Measurements from ENCODE around the gene TFDP2.

DNA sequence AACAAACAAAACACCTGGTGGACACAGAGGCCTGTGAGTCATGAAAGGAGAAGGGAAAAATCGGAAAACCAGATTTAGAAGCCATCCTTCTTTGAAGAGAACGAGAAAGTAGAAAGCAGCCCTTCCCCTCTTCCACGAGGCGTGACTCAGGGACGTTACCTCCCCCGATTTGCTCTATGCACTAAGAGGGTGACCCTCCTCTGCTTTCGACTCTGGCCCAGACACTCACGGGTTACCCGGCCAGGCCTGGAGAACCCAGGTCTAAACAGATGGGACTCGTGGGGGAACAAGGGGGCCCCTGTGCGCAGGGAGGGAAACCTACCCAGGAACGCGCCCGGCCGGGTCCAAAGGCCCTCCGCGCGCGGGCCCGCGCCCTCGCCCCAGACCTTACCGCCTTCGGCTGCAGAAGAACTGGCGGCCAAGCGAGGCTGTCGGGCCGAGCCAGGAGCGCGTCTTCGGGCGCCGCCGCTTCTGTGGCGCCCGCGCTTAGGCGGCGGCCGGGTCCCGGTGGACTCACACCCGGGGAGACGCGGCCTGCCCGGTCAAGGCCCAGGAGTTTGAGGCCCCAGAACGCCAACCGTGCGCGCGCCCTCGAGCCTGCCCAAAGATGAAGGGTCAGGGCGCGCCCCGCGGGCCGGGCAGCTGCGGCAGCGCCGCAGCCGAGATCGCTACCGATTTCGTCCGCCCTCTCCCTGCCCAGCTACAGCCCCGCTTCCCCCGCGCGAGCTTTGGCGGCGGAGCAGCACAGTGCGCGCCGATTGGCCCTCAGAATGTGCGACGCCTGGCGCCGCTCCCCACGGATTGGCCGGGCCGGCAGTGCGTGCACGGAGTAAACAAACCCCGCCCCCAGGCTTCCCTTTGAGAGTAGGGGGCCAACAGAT lies at the start of gene TFDP2:
- TF ChIP-seq HDAC2 (IDR thresholded peaks at IDR 0.05; ENCODE audit: borderline replicate concordance in 1 of 2, low read depth in 2 of 2, low read length in 2 of 2) (peak in 1 of 2 experiments; percentile 16; a peak in 1 of 4 replicates), RFX5 (IDR thresholded peaks at IDR 0.05; ENCODE audit: borderline replicate concordance, low read depth, low read length) (peak; percentile 48; the same call in 1 of the 2 replicates), POLR2A (IDR thresholded peaks at IDR 0.05; ENCODE audit: control extremely low read depth in 1 of 2, low read depth in 2 of 2, low read length in 2 of 2) (peak in 1 of 2 experiments; percentile 87; a peak in 2 of 3 replicates), TAF1 (IDR thresholded peaks at IDR 0.05; ENCODE audit: low read depth, low read length) (peak; percentile 88), GABPA (IDR thresholded peaks at IDR 0.05; ENCODE audit: borderline replicate concordance, insufficient read depth, low read length) (no peak), CREB1 (IDR thresholded peaks at IDR 0.05) (peak; percentile 71), CEBPB (IDR thresholded peaks at IDR 0.05; ENCODE audit: low read depth, low read length) (no peak), SP1 (IDR thresholded peaks at IDR 0.05; ENCODE audit: low read depth, low read length) (no peak), ZNF274 (IDR thresholded peaks at IDR 0.05; ENCODE audit: borderline replicate concordance, extremely low read depth, low read length) (no peak), RAD21 (IDR thresholded peaks at IDR 0.05 in 1 of 2, conservative IDR thresholded peaks at IDR 0.05 in 1 of 2; ENCODE audit: low read depth in 2 of 2, low read length in 2 of 2) (no peak)
- TF ChIP-seq, protein P1, sequence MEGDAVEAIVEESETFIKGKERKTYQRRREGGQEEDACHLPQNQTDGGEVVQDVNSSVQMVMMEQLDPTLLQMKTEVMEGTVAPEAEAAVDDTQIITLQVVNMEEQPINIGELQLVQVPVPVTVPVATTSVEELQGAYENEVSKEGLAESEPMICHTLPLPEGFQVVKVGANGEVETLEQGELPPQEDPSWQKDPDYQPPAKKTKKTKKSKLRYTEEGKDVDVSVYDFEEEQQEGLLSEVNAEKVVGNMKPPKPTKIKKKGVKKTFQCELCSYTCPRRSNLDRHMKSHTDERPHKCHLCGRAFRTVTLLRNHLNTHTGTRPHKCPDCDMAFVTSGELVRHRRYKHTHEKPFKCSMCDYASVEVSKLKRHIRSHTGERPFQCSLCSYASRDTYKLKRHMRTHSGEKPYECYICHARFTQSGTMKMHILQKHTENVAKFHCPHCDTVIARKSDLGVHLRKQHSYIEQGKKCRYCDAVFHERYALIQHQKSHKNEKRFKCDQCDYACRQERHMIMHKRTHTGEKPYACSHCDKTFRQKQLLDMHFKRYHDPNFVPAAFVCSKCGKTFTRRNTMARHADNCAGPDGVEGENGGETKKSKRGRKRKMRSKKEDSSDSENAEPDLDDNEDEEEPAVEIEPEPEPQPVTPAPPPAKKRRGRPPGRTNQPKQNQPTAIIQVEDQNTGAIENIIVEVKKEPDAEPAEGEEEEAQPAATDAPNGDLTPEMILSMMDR (IDR thresholded peaks at IDR 0.05; ENCODE audit: control extremely low read depth in 1 of 3, insufficient read depth in 1 of 3, low read depth in 1 of 3, low read length in 3 of 3) = no peak

All from H1 (cell line).